SK-N-SH (cell line): ENCODE measurements around the gene CHD1. TPM values are rescaled to one million over a fixed set of nuclear protein-coding genes. Genes with fewer than 3 reads are reported as not detected.

Source experiments
- CTCF ChIA-PET: fragments of 300-600, 350-600 bp; formaldehyde crosslinking; extraction: SDS; loops from one replicate; lab custom pipeline; 2021; lab: Yijun Ruan, JAX
- POLR2A ChIA-PET: fragments of 350-600 bp; sonication (Branson Sonifier 250); formaldehyde crosslinking; extraction: SDS; loops from one replicate; lab custom pipeline; 2020; ENCODE audit warnings: antibody characterized with exemption, inconsistent platforms; lab: Yijun Ruan, JAX
- DNase-seq: peaks from one replicate; pipeline ENCODE4 v3.0.0; 2012
- H2AFZ ChIP-seq: fragments of 200-600 bp; sonication (generic); 2 replicates; pipeline ENCODE4 v1.8.1; 2016; ENCODE audit warnings: antibody characterized with exemption, mild to moderate bottlenecking, low read depth
- H3F3A ChIP-seq: fragments of 200-600 bp; sonication (generic); replicated peaks from 2 replicates; pipeline ENCODE3; 2016; ENCODE audit warnings: antibody characterized with exemption, mild to moderate bottlenecking; ENCODE audit not compliant: insufficient read depth
- H3K27ac ChIP-seq, 2 experiments: fragments of 200-500 bp in 1 of 2; fragments of 200-600 bp in 1 of 2; sonication (Bioruptor generic) in 1 of 2; sonication (generic), shearing (Covaris generic) in 1 of 2; 2 replicates each; pipeline versions ENCODE4 v1.5.1 to v1.6.1; 2014 to 2016; ENCODE audit warnings: low read depth in 2 of 2, inconsistent platforms in 1 of 2, low read length in 1 of 2, mild to moderate bottlenecking in 1 of 2, mixed read lengths in 1 of 2
- H3K27me3 ChIP-seq: fragments of 200-600 bp; sonication (generic), shearing (Covaris generic); 2 replicates; pipeline ENCODE4 v1.6.1; 2016; ENCODE audit warnings: mixed run types; ENCODE audit not compliant: insufficient read depth
- H3K36me3 ChIP-seq, 2 experiments: fragments of 200-500 bp in 1 of 2; fragments of 200-600 bp in 1 of 2; sonication (Bioruptor generic) in 1 of 2; sonication (generic) in 1 of 2; replicated peaks in 1 of 2; 2 replicates each; pipeline versions ENCODE3 to v1.5.1; 2014 to 2016; ENCODE audit warnings: low read length in 1 of 2, mild to moderate bottlenecking in 1 of 2; ENCODE audit not compliant: insufficient read depth in 2 of 2, control insufficient read depth in 1 of 2
- H3K4me1 ChIP-seq, 2 experiments: fragments of 200-500 bp in 1 of 2; fragments of 200-600 bp in 1 of 2; sonication (Bioruptor generic) in 1 of 2; sonication (generic), shearing (Covaris generic) in 1 of 2; 2 replicates each; pipeline versions ENCODE4 v1.5.1 to v1.6.1; 2014 to 2016; ENCODE audit warnings: low read depth in 1 of 2, low read length in 1 of 2, mixed run types in 1 of 2; ENCODE audit not compliant: insufficient read depth in 2 of 2, control insufficient read depth in 1 of 2
- H3K4me2 ChIP-seq: fragments of 200-600 bp; sonication (generic), shearing (Covaris generic); 2 replicates; pipeline ENCODE4 v1.6.1; 2017; ENCODE audit warnings: mixed run types
- H3K4me3 ChIP-seq, 2 experiments: fragments of 200-500 bp in 1 of 2; fragments of 200-600 bp in 1 of 2; sonication (Bioruptor generic) in 1 of 2; sonication (generic), shearing (Covaris generic) in 1 of 2; 2 replicates each; pipeline versions ENCODE4 v1.5.1 to v1.8.1; 2014 to 2016; ENCODE audit warnings: low read depth in 2 of 2, inconsistent platforms in 1 of 2, low read length in 1 of 2, mild to moderate bottlenecking in 1 of 2, mixed read lengths in 1 of 2, moderate library complexity in 1 of 2
- H3K79me2 ChIP-seq: fragments of 200-600 bp; sonication (generic); 2 replicates; pipeline ENCODE4 v1.8.1; 2017; ENCODE audit warnings: mild to moderate bottlenecking; ENCODE audit not compliant: insufficient read depth
- H3K9ac ChIP-seq: fragments of 200-600 bp; sonication (generic); 2 replicates; pipeline ENCODE4 v1.6.1; 2017; ENCODE audit warnings: mixed run types
- H3K9me2 ChIP-seq: fragments of 200-600 bp; sonication (generic); 2 replicates; pipeline ENCODE4 v1.6.1; 2017; ENCODE audit warnings: mixed run types
- H3K9me3 ChIP-seq: fragments of 200-600 bp; sonication (generic); 2 replicates; pipeline ENCODE4 v1.6.1; 2017; ENCODE audit warnings: mixed run types, mild to moderate bottlenecking, moderate library complexity
- H4K20me1 ChIP-seq: fragments of 200-600 bp; sonication (generic); 2 replicates; pipeline ENCODE4 v1.6.1; 2017; ENCODE audit warnings: mild to moderate bottlenecking, mixed run types; ENCODE audit not compliant: insufficient read depth
- ELF1 ChIP-seq: IDR thresholded peaks from 2 replicates; pipeline ENCODE4 v1.4.0; 2012
- EP300 ChIP-seq, 2 experiments: IDR thresholded peaks; 2 replicates each; pipeline versions ENCODE4 v1.4.0 to v1.6.1; 2012; ENCODE audit warnings: borderline replicate concordance in 1 of 2, low read depth in 1 of 2, low read length in 1 of 2
- EZH2phosphoT487 ChIP-seq: fragments of 200-600 bp; sonication (generic); IDR thresholded peaks from 2 replicates; pipeline ENCODE4 v1.6.1; 2017; ENCODE audit warnings: low read depth, mixed run types, mild to moderate bottlenecking, antibody characterized with exemption, moderate library complexity, borderline replicate concordance
- FOSL2 ChIP-seq: IDR thresholded peaks from 2 replicates; pipeline ENCODE4 v1.4.0; 2012; ENCODE audit warnings: low read depth, mild to moderate bottlenecking, moderate library complexity, borderline replicate concordance
- FOXM1 ChIP-seq: IDR thresholded peaks from 2 replicates; pipeline ENCODE4 v1.4.0; 2012; ENCODE audit warnings: low read depth, mild to moderate bottlenecking
- GATA2 ChIP-seq: sonication (generic); formaldehyde crosslinking; IDR thresholded peaks from 2 replicates; pipeline ENCODE4 v1.5.0; 2020; ENCODE audit warnings: mild to moderate bottlenecking, missing genetic modification reagents
- MEF2A ChIP-seq: IDR thresholded peaks from 2 replicates; pipeline ENCODE4 v1.4.0; 2012; ENCODE audit warnings: low read depth, borderline replicate concordance
- NRF1 ChIP-seq: IDR thresholded peaks from 2 replicates; pipeline ENCODE4 v1.6.1; 2012; ENCODE audit warnings: low read depth, mild to moderate bottlenecking, low read length
- POLR2AphosphoS5 ChIP-seq: IDR thresholded peaks from 2 replicates; pipeline ENCODE4 v1.6.1; 2012; ENCODE audit warnings: low read depth, low read length
- RAD21 ChIP-seq: IDR thresholded peaks from 2 replicates; pipeline ENCODE4 v1.6.1; 2012; ENCODE audit warnings: mild to moderate bottlenecking, low read length
- REST ChIP-seq: IDR thresholded peaks from 2 replicates; pipeline ENCODE4 v1.6.1; 2012; ENCODE audit warnings: mild to moderate bottlenecking, low read depth, low read length, moderate library complexity
- SMC3 ChIP-seq: IDR thresholded peaks from 2 replicates; pipeline ENCODE4 v1.6.1; 2012; ENCODE audit warnings: low read depth, low read length, improper control_type of control experiment
- TAF1 ChIP-seq: IDR thresholded peaks from 2 replicates; pipeline ENCODE4 v1.6.1; 2012; ENCODE audit warnings: low read depth, mild to moderate bottlenecking, low read length, moderate library complexity, borderline replicate concordance
- TCF12 ChIP-seq: IDR thresholded peaks from 2 replicates; pipeline ENCODE4 v1.4.0; 2012
- polyA plus RNA-seq, 3 experiments: library from polyadenylated mRNA; depleted of rRNA; stranded (reverse); fragments of >200 nt; gene quantifications; 2 replicates each; pipeline ENCODE4 v1.2.3, GENCODE V29; 2012
- TF ChIP-seq, protein P1 (sequence below): fragments of 150-350 bp; IDR thresholded peaks from 2 replicates; pipeline ENCODE4 v1.6.1; 2017; ENCODE audit warnings: antibody characterized with exemption, low read length, low read depth, borderline replicate concordance
- TF ChIP-seq, protein P2 (sequence below): IDR thresholded peaks from 2 replicates; pipeline ENCODE4; 2012

Gene CHD1
- polyA plus RNA-seq, 1 of the 3 experiments (the other 2 are of a cell fraction) = 12.4 TPM

- no peak for TF ChIP-seq EZH2phosphoT487
- TF ChIP-seq ELF1 = no peak
- TF ChIP-seq RAD21 = no peak
- no peak for TF ChIP-seq FOSL2
- no peak for TF ChIP-seq FOXM1
- TF ChIP-seq TCF12 = no peak
- TF ChIP-seq MEF2A = no peak
- no peak for TF ChIP-seq POLR2AphosphoS5
- TF ChIP-seq, protein P1, sequence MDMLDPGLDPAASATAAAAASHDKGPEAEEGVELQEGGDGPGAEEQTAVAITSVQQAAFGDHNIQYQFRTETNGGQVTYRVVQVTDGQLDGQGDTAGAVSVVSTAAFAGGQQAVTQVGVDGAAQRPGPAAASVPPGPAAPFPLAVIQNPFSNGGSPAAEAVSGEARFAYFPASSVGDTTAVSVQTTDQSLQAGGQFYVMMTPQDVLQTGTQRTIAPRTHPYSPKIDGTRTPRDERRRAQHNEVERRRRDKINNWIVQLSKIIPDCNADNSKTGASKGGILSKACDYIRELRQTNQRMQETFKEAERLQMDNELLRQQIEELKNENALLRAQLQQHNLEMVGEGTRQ = no peak
- no peak for TF ChIP-seq EP300 (IDR thresholded peaks at IDR 0.05; ENCODE audit: borderline replicate concordance in 1 of 2, low read depth in 1 of 2, low read length in 1 of 2)
- TF ChIP-seq TAF1 = no peak
- TF ChIP-seq REST = no peak
- TF ChIP-seq NRF1 = no peak
- TF ChIP-seq SMC3 = no peak
- no peak for TF ChIP-seq GATA2
- TF ChIP-seq, protein P2, sequence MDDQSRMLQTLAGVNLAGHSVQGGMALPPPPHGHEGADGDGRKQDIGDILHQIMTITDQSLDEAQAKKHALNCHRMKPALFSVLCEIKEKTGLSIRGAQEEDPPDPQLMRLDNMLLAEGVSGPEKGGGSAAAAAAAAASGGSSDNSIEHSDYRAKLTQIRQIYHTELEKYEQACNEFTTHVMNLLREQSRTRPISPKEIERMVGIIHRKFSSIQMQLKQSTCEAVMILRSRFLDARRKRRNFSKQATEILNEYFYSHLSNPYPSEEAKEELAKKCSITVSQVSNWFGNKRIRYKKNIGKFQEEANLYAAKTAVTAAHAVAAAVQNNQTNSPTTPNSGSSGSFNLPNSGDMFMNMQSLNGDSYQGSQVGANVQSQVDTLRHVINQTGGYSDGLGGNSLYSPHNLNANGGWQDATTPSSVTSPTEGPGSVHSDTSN = no peak
- TF ChIP-seq, all 33 proteins: peak for 0
- Histone ChIP-seq H3K27me3 (no peaks in the 10 kb centered on the region), H3K4me3 (no peak overlapping the region), H2AFZ (no peak overlapping the region), H3K27ac (no peak overlapping the region), H3F3A (peaks cover 9% of the 10 kb centered on the region), H3K79me2 (peaks cover 4% of the 10 kb centered on the region; the same call in 1 of the 2 replicates), H4K20me1 (no peaks in the 10 kb centered on the region), H3K9ac (no peak overlapping the region), H3K4me2 (no peak overlapping the region), H3K9me2 (no peaks in the 10 kb centered on the region), H3K9me3 (no peaks in the 10 kb centered on the region), H3K4me1 (no peaks in the 10 kb centered on the region; a peak in 1 of 4 replicates), H3K36me3 (peaks cover 81 to 82% of the 10 kb centered on the region in 2 experiments)
- no peak for DNase-seq
- CTCF ChIA-PET = no interaction called here
- POLR2A ChIA-PET = no interaction called here
These were observed 48.2 kb downstream of the CHD1 start for GRCh38 chr5:98880598-98880997.
